Fibroblast of lung (primary cell): ENCODE measurements around the gene ATP2B2.

ENCODE experiments used
- CTCF ChIP-seq, 2 donors: IDR thresholded peaks in 1 of 2; conservative IDR thresholded peaks in 1 of 2; 1 replicate in 1 of 2; 2 replicates in 1 of 2; pipeline ENCODE4 v1.5.1; 2011 to 2012; ENCODE audit warnings: low read length in 2 of 2, control low read depth in 1 of 2, inconsistent platforms in 1 of 2, low read depth in 1 of 2, mild to moderate bottlenecking in 1 of 2
- EZH2 ChIP-seq: IDR thresholded peaks from 2 replicates; pipeline ENCODE4 v1.5.1; 2012; ENCODE audit warnings: low read length, control low read depth, mild to moderate bottlenecking; ENCODE audit errors: missing control alignments

DNA sequence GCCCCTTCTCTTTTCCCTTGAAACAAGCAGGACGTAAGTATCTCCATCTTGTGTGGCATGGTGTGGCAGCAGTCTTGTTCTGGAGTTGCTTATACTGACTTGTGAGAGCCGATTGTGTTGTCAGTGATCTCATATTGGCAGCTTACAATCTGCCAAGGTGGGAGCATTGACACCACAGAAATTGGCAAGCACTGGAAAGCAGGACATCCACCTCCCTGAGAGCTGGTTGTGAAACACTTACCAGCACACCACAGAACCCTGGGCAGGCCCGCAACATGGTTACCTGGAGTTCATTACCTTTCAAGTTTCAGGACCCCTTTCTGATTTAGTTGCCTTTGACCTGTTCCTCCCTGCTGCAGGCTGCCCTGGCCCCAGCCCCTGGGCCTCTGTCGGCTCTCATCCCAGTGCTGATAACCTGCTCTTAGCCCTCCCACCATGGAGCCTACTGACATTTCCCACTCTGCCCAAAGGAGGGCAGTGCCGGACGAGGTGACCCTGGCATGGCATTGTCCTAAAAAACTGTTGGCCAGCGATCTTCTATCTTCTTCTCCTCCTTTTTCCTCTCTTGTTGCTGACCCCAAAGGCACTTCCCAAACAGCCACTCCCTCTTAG lies 10.6 kb upstream of the ATP2B2 start:
- no peak for TF ChIP-seq CTCF (conservative IDR thresholded peaks at IDR 0.05 in 1 of 2, IDR thresholded peaks at IDR 0.05 in 1 of 2; ENCODE audit: low read depth in 1 of 2, low read length in 2 of 2)
- no peak for TF ChIP-seq EZH2
